Activated CD8-positive, alpha-beta T cell treated with anti-CD3 and anti-CD28 coated beads for 36 hours (primary cell): ENCODE data around the gene CAV2. TPM values are rescaled to one million over a fixed set of nuclear protein-coding genes. Genes with fewer than 3 reads are reported as not detected.

Source experiments
- ATAC-seq: fragments of 200-7000 bp; cut with Tn5 transposase; one replicate; pipeline ENCODE4 v1.10.0; 2021; ENCODE audit warnings: mild to moderate bottlenecking, moderate library complexity
- CTCF ChIA-PET: fragments of 350-600 bp; sonication (Branson Sonifier 250); formaldehyde crosslinking; loops from one replicate; lab custom pipeline; 2021; ENCODE audit warnings: antibody characterized with exemption; lab: Charles Lee
- POLR2A ChIA-PET: fragments of 350-600 bp; sonication (Branson Sonifier 250); formaldehyde crosslinking; loops from one replicate; lab custom pipeline; 2021; ENCODE audit warnings: antibody characterized with exemption; lab: Charles Lee
- DNase-seq: peaks from one replicate; pipeline ENCODE4 v3.0.0-alpha.2; 2020
- H3K27ac Mint-ChIP-seq: one replicate; pipeline ENCODE4 v1.8.0; 2021; ENCODE audit warnings: mild to moderate bottlenecking, mixed read lengths
- H3K27me3 Mint-ChIP-seq: one replicate; pipeline ENCODE4 v1.8.0; 2021; ENCODE audit warnings: mixed read lengths
- H3K36me3 Mint-ChIP-seq: one replicate; pipeline ENCODE4 v1.8.0; 2021; ENCODE audit warnings: low read depth, mixed read lengths
- H3K4me1 Mint-ChIP-seq: one replicate; pipeline ENCODE4 v1.8.0; 2021; ENCODE audit warnings: low read depth, mixed read lengths
- H3K4me3 Mint-ChIP-seq: one replicate; pipeline ENCODE4 v1.8.0; 2021; ENCODE audit warnings: mild to moderate bottlenecking, moderate library complexity, mixed read lengths
- H3K9me3 Mint-ChIP-seq: one replicate; pipeline ENCODE4 v1.8.0; 2021; ENCODE audit warnings: mixed read lengths
- CTCF ChIP-seq: fragments of 200-600 bp; IDR thresholded peaks from one replicate; pipeline ENCODE4 v1.8.0; 2022; ENCODE audit warnings: antibody characterized with exemption, mild to moderate bottlenecking
- intact Hi-C: fragments of 100-400 bp; cut with micrococcal nuclease; formaldehyde crosslinking; loops from one replicate; pipeline ENCODE4 v1.10.0; 2022
- total RNA-seq, 2 experiments: library from RNA; stranded (reverse); gene quantifications; one replicate each; pipeline ENCODE4 v1.2.3, GENCODE V29; 2021

CAV2 gene
- total RNA-seq, 2 experiments from 2014 or later: not detected

- H3K27me3 Mint-ChIP-seq: peaks cover 13% of the 10 kb centered on the region
- ATAC-seq: no peak
- intact Hi-C loops: no loop called here
- POLR2A ChIA-PET: interaction anchor here (1.0 kb wide), 2 partner anchors 11 to 25 kb away, joined by 3 read pairs; no protein-coding TSS in a partner anchor
- H3K4me1 Mint-ChIP-seq: no peaks in the 10 kb centered on the region
- H3K36me3 Mint-ChIP-seq: no peaks in the 10 kb centered on the region
- TF ChIP-seq CTCF: no peak
- H3K9me3 Mint-ChIP-seq: no peaks in the 10 kb centered on the region
- no peak overlapping the region for H3K27ac Mint-ChIP-seq
- DNase-seq: no peak
- H3K4me3 Mint-ChIP-seq: no peak overlapping the region
- CTCF ChIA-PET: interaction anchor here (0.8 kb wide), 1 partner anchor 25 kb away, joined by 3 read pairs; no protein-coding TSS in a partner anchor
Measured at GRCh38 chr7:116551692-116552091, 52.2 kb downstream of the CAV2 start.

DNA sequence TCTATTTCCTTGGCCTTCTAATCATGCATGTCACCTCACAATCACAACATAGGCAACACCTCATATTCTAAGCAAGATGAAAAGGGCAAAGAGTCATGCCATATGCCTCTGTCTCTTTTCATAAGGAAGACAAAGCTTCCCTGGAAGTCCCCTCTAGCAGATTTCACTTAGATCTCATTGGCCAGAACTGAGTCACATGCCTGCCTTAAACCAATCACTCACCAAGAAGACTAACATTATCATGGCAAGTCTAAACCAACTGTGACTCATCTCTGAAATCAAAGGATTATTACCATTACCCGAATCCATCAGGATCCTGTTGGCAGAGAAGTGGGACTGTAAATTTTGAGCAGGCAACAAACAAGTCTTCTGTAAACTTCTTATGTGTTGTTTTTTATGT lies 53.1 kb downstream of the CAV2 start:
- ChIA-PET CTCF (interaction anchor here (0.8 kb wide), 1 partner anchor 26 kb away, joined by 3 read pairs; no protein-coding TSS in a partner anchor), POLR2A (no interaction called here)
- H3K4me3 Mint-ChIP-seq: no peak overlapping the region
- no peak for ATAC-seq
- peaks cover 16% of the 10 kb centered on the region for H3K27me3 Mint-ChIP-seq
- H3K36me3 Mint-ChIP-seq: no peaks in the 10 kb centered on the region
- H3K4me1 Mint-ChIP-seq: no peaks in the 10 kb centered on the region
- no peak overlapping the region for H3K27ac Mint-ChIP-seq
- intact Hi-C loops: no loop called here
- no peak for TF ChIP-seq CTCF
- DNase-seq: no peak
- H3K9me3 Mint-ChIP-seq: no peaks in the 10 kb centered on the region

DNA sequence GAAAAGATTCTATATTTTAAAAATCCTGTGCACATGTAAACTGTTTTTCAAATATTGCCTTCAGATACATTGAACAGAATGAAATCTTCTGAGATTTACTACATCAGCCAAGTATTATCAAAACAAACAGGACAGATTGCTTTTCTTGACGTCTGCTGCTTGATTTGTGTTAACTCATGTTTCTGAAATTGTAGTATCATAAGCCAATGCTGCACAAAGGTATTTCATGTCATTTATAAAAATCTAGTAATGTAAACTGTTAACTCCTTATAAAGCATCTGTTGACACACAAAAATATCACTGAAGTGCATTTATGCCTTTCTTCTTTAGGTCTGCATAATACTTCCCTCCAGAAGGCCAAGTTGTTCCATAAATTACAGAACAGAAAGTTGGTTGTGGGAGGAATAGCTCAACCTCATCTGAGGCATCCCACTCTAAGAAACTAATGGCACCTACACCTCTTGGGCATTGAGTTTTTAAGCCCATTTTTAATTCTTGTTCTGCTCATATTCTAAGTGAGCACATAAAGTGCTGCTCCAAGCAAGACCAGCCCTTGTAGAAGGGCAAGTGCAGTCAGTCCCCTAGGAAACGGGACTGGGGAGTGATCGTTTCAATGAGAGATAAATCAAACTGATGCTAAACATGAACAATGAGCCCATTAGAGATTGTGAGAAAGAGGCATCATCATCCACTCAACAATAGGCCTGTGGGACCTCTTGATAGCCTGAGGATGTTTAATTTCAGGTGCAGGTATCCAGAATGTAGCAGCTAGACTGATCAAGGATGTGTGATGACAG lies 53.8 kb downstream of the CAV2 start:
- H3K9me3 Mint-ChIP-seq: no peaks in the 10 kb centered on the region
- DNase-seq (no peak), ATAC-seq (no peak)
- no peak overlapping the region for H3K4me3 Mint-ChIP-seq
- TF ChIP-seq CTCF: no peak
- H3K4me1 Mint-ChIP-seq: no peaks in the 10 kb centered on the region
- H3K36me3 Mint-ChIP-seq: no peaks in the 10 kb centered on the region
- peaks cover 20% of the 10 kb centered on the region for H3K27me3 Mint-ChIP-seq
- ChIA-PET POLR2A (no interaction called here), CTCF (interaction anchor here (0.9 to 1.0 kb wide), 2 partner anchors 28 to 38 kb away, joined by 3 read pairs; no protein-coding TSS in a partner anchor)
- no peak overlapping the region for H3K27ac Mint-ChIP-seq
- intact Hi-C loops: no loop called here

DNA sequence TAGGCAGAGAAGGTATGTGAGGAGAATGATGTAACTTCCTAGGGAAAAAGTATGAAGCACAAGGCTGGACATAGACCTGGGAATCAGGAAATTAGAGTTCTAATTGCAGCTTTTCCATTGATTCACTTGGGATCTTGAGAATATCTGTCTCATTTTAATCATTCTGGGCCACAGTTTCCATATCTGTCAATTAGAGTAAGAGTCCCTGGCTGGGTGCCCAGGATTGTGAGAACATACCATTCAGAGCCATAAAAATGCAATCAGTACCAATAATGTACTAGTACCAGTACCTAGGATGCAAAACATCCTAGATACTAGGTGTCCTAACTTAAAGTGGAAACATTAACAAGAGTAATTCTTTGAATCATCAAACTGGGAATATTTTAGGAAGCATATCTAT lies 54.9 kb downstream of the CAV2 start:
- POLR2A ChIA-PET: no interaction called here
- Mint-ChIP-seq H3K4me1 (no peaks in the 10 kb centered on the region), H3K36me3 (no peaks in the 10 kb centered on the region), H3K9me3 (no peaks in the 10 kb centered on the region), H3K27ac (no peak overlapping the region), H3K27me3 (peaks cover 23% of the 10 kb centered on the region), H3K4me3 (no peak overlapping the region)
- no peak for TF ChIP-seq CTCF
- DNase-seq: no peak
- ATAC-seq: no peak
- CTCF ChIA-PET: interaction anchor here (0.9 to 1.0 kb wide), 2 partner anchors 29 to 37 kb away, joined by 3 read pairs; no protein-coding TSS in a partner anchor
- intact Hi-C loops: no loop called here

- POLR2A ChIA-PET: no interaction called here
- intact Hi-C loops: no loop called here
- CTCF ChIA-PET: no interaction called here
Measured at GRCh38 chr7:116554911-116555310, 55.4 kb downstream of the CAV2 start.

More at GRCh38 chr7:116554911-116555310, 55.4 kb downstream of the CAV2 start:
- H3K4me3 Mint-ChIP-seq: no peak overlapping the region
- no peak for TF ChIP-seq CTCF
- H3K9me3 Mint-ChIP-seq: no peaks in the 10 kb centered on the region
- DNase-seq (no peak), ATAC-seq (no peak)
- no peaks in the 10 kb centered on the region for H3K36me3 Mint-ChIP-seq
- H3K27me3 Mint-ChIP-seq: peaks cover 26% of the 10 kb centered on the region
- no peaks in the 10 kb centered on the region for H3K4me1 Mint-ChIP-seq
- no peak overlapping the region for H3K27ac Mint-ChIP-seq
